Stimulated activated CD4-positive, alpha-beta T cell treated with anti-CD3 and anti-CD28 coated beads, TNF-alpha, amount 100 ng/mL, for 1 hour (primary cell): Measurements from ENCODE around the gene ZNF107.
"Not testable (repeated sequence)": the region's sequence is repeated elsewhere in the genome, so short reads cannot be mapped to it uniquely, and the experiment has no call there.

Source experiments
- DNase-seq, 3 donors: peaks; one replicate each; pipeline ENCODE4 v3.0.0-alpha.2; 2020; ENCODE audit warnings: low read depth in 3 of 3, low spot score in 1 of 3

The ZNF107 gene

GRCh38 chr7:64643566-64643965, 22.4 kb upstream of the ZNF107 start:
- DNase-seq, result no peak

GRCh38 chr7:64651203-64651602, 14.7 kb upstream of the ZNF107 start:
- no peak for DNase-seq

- no peak for DNase-seq
These were observed 14.2 kb upstream of the ZNF107 start for GRCh38 chr7:64651632-64652165.

GRCh38 chr7:64653721-64654401, 12.1 kb upstream of the ZNF107 start:
- no peak for DNase-seq

- no peak for DNase-seq
These were observed 11.0 kb upstream of the ZNF107 start for GRCh38 chr7:64654796-64655548.

GRCh38 chr7:64655811-64656210, 10.1 kb upstream of the ZNF107 start:
- DNase-seq, result no peak

- DNase-seq, result no peak
These were observed 9.4 kb upstream of the ZNF107 start for GRCh38 chr7:64656489-64656888.

GRCh38 chr7:64662091-64662490, 3.8 kb upstream of the ZNF107 start:
- not testable (repeated sequence) for DNase-seq

- DNase-seq, result no peak
These were observed 724 bp downstream of the ZNF107 start for GRCh38 chr7:64666663-64667050.

- no peak for DNase-seq
These were observed 1.4 kb downstream of the ZNF107 start for GRCh38 chr7:64667311-64667710.

- DNase-seq, result no peak
These were observed 6.5 kb downstream of the ZNF107 start for GRCh38 chr7:64672414-64672813.

- DNase-seq, result no peak
These were observed 19.2 kb downstream of the ZNF107 start for GRCh38 chr7:64685091-64685490.

GRCh38 chr7:64685741-64686140, 19.8 kb downstream of the ZNF107 start:
- DNase-seq, result no peak

- no peak for DNase-seq
These were observed 20.7 kb downstream of the ZNF107 start for GRCh38 chr7:64686493-64687184.

GRCh38 chr7:64687249-64687648, 21.3 kb downstream of the ZNF107 start:
- no peak for DNase-seq

GRCh38 chr7:64688988-64689387, 23.1 kb downstream of the ZNF107 start:
- no peak for DNase-seq

- no peak for DNase-seq
These were observed 25.9 kb downstream of the ZNF107 start for GRCh38 chr7:64691831-64692230.

- not testable (repeated sequence) for DNase-seq
These were observed 31.9 kb downstream of the ZNF107 start for GRCh38 chr7:64697863-64698262.

GRCh38 chr7:64706625-64707292, 40.8 kb downstream of the ZNF107 start:
- DNase-seq, result no peak

GRCh38 chr7:64717896-64718295, 52.0 kb downstream of the ZNF107 start:
- not testable (repeated sequence) for DNase-seq

GRCh38 chr7:64729089-64729848, 63.3 kb downstream of the ZNF107 start:
- DNase-seq, result no peak
